Stimulated activated memory B cell treated with anti-CD40 and anti-IgM and Interleukin-4, amounts not matched to agents 10 μg/mL and 1 μg/mL and 100 μg/mL, for 72 hours (primary cell): ENCODE data around the gene PTF1A.

Source experiments
- ATAC-seq: fragments of 150-1000 bp; cut with Tn5 transposase; 2 replicates; pipeline ENCODE4 v1.10.0; 2021
- H3K27ac Mint-ChIP-seq: one replicate; pipeline ENCODE4 v1.8.0; 2022; ENCODE audit warnings: mild to moderate bottlenecking, mixed read lengths
- H3K27me3 Mint-ChIP-seq: one replicate; pipeline ENCODE4 v1.8.0; 2022; ENCODE audit warnings: mixed read lengths
- H3K36me3 Mint-ChIP-seq: one replicate; pipeline ENCODE4 v1.8.0; 2022; ENCODE audit warnings: mixed read lengths
- H3K4me1 Mint-ChIP-seq: one replicate; pipeline ENCODE4 v1.8.0; 2022; ENCODE audit warnings: mixed read lengths
- H3K4me3 Mint-ChIP-seq: one replicate; pipeline ENCODE4 v1.8.0; 2022; ENCODE audit warnings: mild to moderate bottlenecking, moderate library complexity, mixed read lengths
- H3K9me3 Mint-ChIP-seq: one replicate; pipeline ENCODE4 v1.8.0; 2022; ENCODE audit warnings: mixed read lengths

The PTF1A gene

GRCh38 chr10:23195846-23196600 lies 3.9 kb downstream of the PTF1A start:
- Mint-ChIP-seq H3K4me3 (no peak overlapping the region), H3K27me3 (peaks cover 83% of the 10 kb centered on the region), H3K36me3 (no peaks in the 10 kb centered on the region), H3K4me1 (no peaks in the 10 kb centered on the region), H3K9me3 (no peaks in the 10 kb centered on the region), H3K27ac (no peak overlapping the region)
- no peak for ATAC-seq

DNA sequence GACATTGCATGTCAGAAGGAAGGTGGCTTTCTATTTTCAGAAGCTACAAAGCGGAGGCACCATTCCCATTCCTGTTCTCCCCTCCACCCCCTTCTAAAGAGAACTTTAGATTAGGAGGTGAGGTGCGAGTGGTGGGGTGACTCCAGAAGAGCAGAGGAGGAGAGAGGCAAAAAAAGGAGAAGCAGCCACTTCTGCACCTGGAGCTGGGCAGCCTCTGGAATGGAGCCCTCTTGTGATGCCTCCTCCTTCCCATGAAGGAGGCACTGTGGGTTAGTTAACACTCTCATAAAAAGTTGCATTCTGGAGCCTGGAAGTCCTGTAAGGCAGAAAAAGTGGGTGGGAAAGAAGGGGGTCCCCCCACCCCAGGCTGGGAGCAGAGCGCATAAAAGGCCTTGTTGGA lies 4.8 kb downstream of the PTF1A start:
- no peak for ATAC-seq
- Mint-ChIP-seq H3K27me3 (peaks cover 82% of the 10 kb centered on the region), H3K9me3 (no peaks in the 10 kb centered on the region), H3K4me1 (no peaks in the 10 kb centered on the region), H3K36me3 (no peaks in the 10 kb centered on the region), H3K27ac (no peak overlapping the region), H3K4me3 (no peak overlapping the region)

- Mint-ChIP-seq H3K27ac (no peak overlapping the region), H3K4me1 (no peaks in the 10 kb centered on the region), H3K27me3 (peaks cover 83% of the 10 kb centered on the region), H3K4me3 (no peak overlapping the region), H3K36me3 (no peaks in the 10 kb centered on the region), H3K9me3 (no peaks in the 10 kb centered on the region)
- no peak for ATAC-seq
Measured at GRCh38 chr10:23197416-23197861, 5.3 kb downstream of the PTF1A start.

- Mint-ChIP-seq H3K27ac (no peak overlapping the region), H3K9me3 (no peaks in the 10 kb centered on the region), H3K4me3 (no peak overlapping the region), H3K36me3 (no peaks in the 10 kb centered on the region), H3K4me1 (no peaks in the 10 kb centered on the region), H3K27me3 (peaks cover 79% of the 10 kb centered on the region)
- no peak for ATAC-seq
Measured at GRCh38 chr10:23198610-23198939, 6.5 kb downstream of the PTF1A start.

GRCh38 chr10:23198940-23199767 lies 7.0 kb downstream of the PTF1A start:
- Mint-ChIP-seq H3K9me3 (no peaks in the 10 kb centered on the region), H3K27ac (no peak overlapping the region), H3K36me3 (no peaks in the 10 kb centered on the region), H3K4me1 (no peaks in the 10 kb centered on the region), H3K4me3 (no peak overlapping the region), H3K27me3 (peaks cover 79% of the 10 kb centered on the region)
- no peak for ATAC-seq

GRCh38 chr10:23199768-23200511 lies 7.8 kb downstream of the PTF1A start:
- Mint-ChIP-seq H3K36me3 (no peaks in the 10 kb centered on the region), H3K4me3 (no peak overlapping the region), H3K27me3 (peaks cover 80% of the 10 kb centered on the region), H3K9me3 (no peaks in the 10 kb centered on the region), H3K27ac (no peak overlapping the region), H3K4me1 (no peaks in the 10 kb centered on the region)
- no peak for ATAC-seq

DNA sequence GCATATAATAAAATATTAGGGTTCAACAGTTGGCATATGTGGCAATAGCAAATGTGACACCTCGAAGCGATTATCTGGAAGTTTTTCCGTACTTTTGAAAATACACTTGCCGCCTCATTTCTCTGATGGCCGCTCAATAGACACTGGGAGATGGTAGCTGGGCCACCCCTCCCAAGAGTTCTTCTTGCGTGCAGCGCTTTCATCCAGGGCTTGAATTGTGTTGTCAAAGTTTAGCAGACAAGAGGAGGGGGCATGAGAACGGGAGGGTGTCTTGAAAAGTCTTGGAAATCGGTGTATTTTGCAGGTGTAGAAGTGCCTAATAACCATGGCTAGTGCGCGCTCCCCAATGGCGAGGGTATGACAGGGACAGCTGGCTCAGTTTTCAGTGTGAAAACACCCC lies 8.5 kb downstream of the PTF1A start:
- Mint-ChIP-seq H3K4me1 (no peaks in the 10 kb centered on the region), H3K36me3 (no peaks in the 10 kb centered on the region), H3K4me3 (no peak overlapping the region), H3K9me3 (no peaks in the 10 kb centered on the region), H3K27me3 (peaks cover 78% of the 10 kb centered on the region), H3K27ac (no peak overlapping the region)
- ATAC-seq, result no peak

DNA sequence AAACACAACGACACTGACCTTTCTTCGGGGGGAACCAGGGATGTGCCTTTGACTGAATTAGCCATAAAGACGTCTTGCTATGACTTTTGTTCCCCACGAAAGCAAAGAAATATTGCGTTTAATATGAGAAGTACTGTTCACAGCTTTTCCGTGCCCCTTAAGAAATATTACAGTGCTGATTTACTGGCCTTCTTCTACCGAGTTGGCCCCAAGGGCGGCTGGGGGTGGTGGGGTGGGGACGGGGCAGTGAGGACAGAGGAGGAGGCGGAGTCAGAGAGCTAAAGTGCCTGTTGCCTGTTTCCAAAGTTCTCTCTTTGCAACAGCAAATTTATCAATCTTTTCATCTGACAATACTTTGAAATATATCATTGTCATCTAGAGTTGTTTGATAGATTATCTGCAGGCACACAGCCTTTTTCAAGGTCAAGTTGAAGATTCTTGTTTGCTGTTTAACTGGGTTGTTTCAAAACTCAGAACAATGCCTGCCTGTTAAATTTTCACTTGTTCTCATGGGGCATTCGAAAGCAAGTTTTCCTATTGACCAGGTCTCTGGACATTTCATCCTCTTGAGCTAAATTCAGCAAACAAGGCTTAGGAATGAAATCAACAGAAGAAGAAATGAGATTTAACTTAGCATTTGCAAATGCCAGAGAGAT lies 9.0 kb downstream of the PTF1A start:
- ATAC-seq, result no peak
- H3K36me3 Mint-ChIP-seq, result no peaks in the 10 kb centered on the region
- H3K9me3 Mint-ChIP-seq, result no peaks in the 10 kb centered on the region
- no peak overlapping the region for H3K27ac Mint-ChIP-seq
- no peaks in the 10 kb centered on the region for H3K4me1 Mint-ChIP-seq
- H3K27me3 Mint-ChIP-seq, result peaks cover 72% of the 10 kb centered on the region
- no peak overlapping the region for H3K4me3 Mint-ChIP-seq

GRCh38 chr10:23201837-23202236 lies 9.7 kb downstream of the PTF1A start:
- H3K27ac Mint-ChIP-seq, result no peak overlapping the region
- H3K4me3 Mint-ChIP-seq, result no peak overlapping the region
- H3K9me3 Mint-ChIP-seq, result no peaks in the 10 kb centered on the region
- no peaks in the 10 kb centered on the region for H3K4me1 Mint-ChIP-seq
- no peak for ATAC-seq
- no peaks in the 10 kb centered on the region for H3K36me3 Mint-ChIP-seq
- peaks cover 65% of the 10 kb centered on the region for H3K27me3 Mint-ChIP-seq

GRCh38 chr10:23202779-23203178 lies 10.7 kb downstream of the PTF1A start:
- Mint-ChIP-seq H3K27ac (no peak overlapping the region), H3K9me3 (no peaks in the 10 kb centered on the region), H3K27me3 (peaks cover 58% of the 10 kb centered on the region), H3K36me3 (no peaks in the 10 kb centered on the region), H3K4me3 (no peak overlapping the region), H3K4me1 (no peaks in the 10 kb centered on the region)
- no peak for ATAC-seq

GRCh38 chr10:23203369-23204325 lies 11.5 kb downstream of the PTF1A start:
- Mint-ChIP-seq H3K27ac (no peak overlapping the region), H3K4me1 (no peaks in the 10 kb centered on the region), H3K4me3 (no peak overlapping the region), H3K27me3 (peaks cover 51% of the 10 kb centered on the region), H3K36me3 (no peaks in the 10 kb centered on the region), H3K9me3 (no peaks in the 10 kb centered on the region)
- ATAC-seq, result no peak

GRCh38 chr10:23204773-23205172 lies 12.7 kb downstream of the PTF1A start:
- H3K4me1 Mint-ChIP-seq, result no peaks in the 10 kb centered on the region
- no peaks in the 10 kb centered on the region for H3K36me3 Mint-ChIP-seq
- no peak overlapping the region for H3K27ac Mint-ChIP-seq
- H3K9me3 Mint-ChIP-seq, result no peaks in the 10 kb centered on the region
- peaks cover 55% of the 10 kb centered on the region for H3K27me3 Mint-ChIP-seq
- no peak overlapping the region for H3K4me3 Mint-ChIP-seq
- ATAC-seq, result no peak

GRCh38 chr10:23205972-23206642 lies 14.0 kb downstream of the PTF1A start:
- Mint-ChIP-seq H3K27me3 (peaks cover 48% of the 10 kb centered on the region), H3K36me3 (no peaks in the 10 kb centered on the region), H3K4me1 (no peaks in the 10 kb centered on the region)

GRCh38 chr10:23217471-23217870 lies 25.4 kb downstream of the PTF1A start:
- Mint-ChIP-seq H3K4me3 (no peak overlapping the region), H3K4me1 (no peaks in the 10 kb centered on the region), H3K27me3 (peaks cover 33% of the 10 kb centered on the region), H3K9me3 (no peaks in the 10 kb centered on the region), H3K27ac (no peak overlapping the region), H3K36me3 (no peaks in the 10 kb centered on the region)
- no peak for ATAC-seq

More at GRCh38 chr10:23205972-23206642, 14.0 kb downstream of the PTF1A start:
- Mint-ChIP-seq H3K9me3 (no peaks in the 10 kb centered on the region), H3K27ac (no peak overlapping the region), H3K4me3 (no peak overlapping the region)
- no peak for ATAC-seq
